Cardiac fibroblast (primary cell): ENCODE measurements around the gene ZNF488.

Experiments
- DNase-seq, 2 donors: peaks; one replicate each; pipeline versions ENCODE4 v3.0.0 to v3.0.0-alpha.2; 2010; ENCODE audit warnings: low read depth in 2 of 2
- H3K4me3 ChIP-seq, 2 donors: replicated peaks in 1 of 2; 1 replicate in 1 of 2; 2 replicates in 1 of 2; pipeline ENCODE4 v1.5.1; 2011; ENCODE audit warnings: low read depth in 2 of 2, low read length in 2 of 2, mild to moderate bottlenecking in 2 of 2, moderate library complexity in 1 of 2
- TF ChIP-seq, protein P1 (sequence below): IDR thresholded peaks from one replicate; pipeline ENCODE4 v1.5.1; 2011; ENCODE audit warnings: low read depth, mild to moderate bottlenecking, low read length, inconsistent platforms

Gene ZNF488

DNA sequence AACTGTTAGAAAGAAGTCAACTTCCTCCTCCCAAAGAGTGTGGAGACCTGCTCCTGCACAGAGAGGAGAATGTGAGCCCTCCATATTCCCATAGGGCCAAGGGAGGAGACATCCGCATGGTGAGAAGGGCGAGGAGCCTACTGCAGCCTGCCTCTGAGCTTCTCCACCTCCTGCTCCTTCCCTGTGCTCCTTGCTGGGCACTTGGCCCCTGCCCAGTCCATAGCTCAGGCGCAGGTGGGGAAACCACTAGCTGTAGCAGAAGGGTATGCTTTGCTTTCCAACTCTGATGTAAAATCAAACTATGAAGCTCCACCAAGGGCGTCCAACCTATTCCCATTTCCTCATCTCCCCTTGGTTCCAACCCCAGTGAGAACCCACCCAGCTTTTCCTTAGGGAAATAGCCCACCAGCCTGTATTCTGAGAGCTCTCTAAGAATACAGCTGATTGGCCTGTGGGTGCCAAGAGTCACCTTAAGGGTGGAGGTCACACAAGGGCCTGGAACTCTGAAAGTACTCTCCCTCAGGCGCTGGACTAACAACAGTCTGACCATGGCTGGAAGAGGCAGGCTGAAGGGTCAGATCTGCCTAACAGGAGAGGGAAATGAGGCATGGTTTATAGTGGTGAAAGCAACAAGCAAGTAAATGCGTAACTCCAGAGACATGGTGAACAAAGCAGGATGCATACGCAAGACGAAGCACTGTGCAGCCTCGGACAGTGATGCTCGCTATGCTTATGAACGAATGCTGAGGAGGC lies 13.9 kb downstream of the ZNF488 start:
- no peak overlapping the region for H3K4me3 ChIP-seq
- TF ChIP-seq, protein P1, sequence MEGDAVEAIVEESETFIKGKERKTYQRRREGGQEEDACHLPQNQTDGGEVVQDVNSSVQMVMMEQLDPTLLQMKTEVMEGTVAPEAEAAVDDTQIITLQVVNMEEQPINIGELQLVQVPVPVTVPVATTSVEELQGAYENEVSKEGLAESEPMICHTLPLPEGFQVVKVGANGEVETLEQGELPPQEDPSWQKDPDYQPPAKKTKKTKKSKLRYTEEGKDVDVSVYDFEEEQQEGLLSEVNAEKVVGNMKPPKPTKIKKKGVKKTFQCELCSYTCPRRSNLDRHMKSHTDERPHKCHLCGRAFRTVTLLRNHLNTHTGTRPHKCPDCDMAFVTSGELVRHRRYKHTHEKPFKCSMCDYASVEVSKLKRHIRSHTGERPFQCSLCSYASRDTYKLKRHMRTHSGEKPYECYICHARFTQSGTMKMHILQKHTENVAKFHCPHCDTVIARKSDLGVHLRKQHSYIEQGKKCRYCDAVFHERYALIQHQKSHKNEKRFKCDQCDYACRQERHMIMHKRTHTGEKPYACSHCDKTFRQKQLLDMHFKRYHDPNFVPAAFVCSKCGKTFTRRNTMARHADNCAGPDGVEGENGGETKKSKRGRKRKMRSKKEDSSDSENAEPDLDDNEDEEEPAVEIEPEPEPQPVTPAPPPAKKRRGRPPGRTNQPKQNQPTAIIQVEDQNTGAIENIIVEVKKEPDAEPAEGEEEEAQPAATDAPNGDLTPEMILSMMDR = no peak
- no peak for DNase-seq

DNA sequence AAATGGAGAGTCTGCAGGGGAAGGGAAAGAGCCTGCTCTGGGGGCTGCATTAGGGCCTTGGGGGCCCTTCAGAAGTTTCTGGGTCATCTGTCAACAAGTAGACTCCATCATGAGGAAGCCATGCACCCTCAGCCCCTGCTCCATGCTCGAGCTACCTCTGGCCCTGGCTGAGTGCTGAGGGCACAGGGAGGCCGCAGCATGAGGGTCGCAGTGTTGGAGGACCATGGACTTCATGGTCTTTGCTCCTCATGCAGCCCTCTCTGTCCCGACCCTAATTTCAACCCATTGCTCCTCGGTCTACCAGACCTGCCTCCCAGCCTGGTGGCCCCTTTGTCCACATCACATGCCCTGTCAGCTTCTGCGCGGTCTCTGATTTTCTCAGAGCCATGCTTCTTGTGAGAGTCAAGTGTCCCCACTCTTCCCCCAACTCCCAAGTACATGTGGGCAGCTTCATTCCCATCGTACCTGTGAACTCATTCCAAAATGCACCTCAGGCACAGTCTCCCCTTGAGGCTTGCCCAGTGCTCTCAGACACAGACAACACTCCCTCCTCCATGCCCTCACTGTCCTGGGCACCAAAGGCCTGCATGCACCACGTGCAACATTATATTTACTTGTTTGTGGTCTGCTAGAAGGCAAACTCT lies 14.7 kb downstream of the ZNF488 start:
- no peak for DNase-seq
- TF ChIP-seq, protein P1 = no peak
- H3K4me3 ChIP-seq = no peak overlapping the region

DNA sequence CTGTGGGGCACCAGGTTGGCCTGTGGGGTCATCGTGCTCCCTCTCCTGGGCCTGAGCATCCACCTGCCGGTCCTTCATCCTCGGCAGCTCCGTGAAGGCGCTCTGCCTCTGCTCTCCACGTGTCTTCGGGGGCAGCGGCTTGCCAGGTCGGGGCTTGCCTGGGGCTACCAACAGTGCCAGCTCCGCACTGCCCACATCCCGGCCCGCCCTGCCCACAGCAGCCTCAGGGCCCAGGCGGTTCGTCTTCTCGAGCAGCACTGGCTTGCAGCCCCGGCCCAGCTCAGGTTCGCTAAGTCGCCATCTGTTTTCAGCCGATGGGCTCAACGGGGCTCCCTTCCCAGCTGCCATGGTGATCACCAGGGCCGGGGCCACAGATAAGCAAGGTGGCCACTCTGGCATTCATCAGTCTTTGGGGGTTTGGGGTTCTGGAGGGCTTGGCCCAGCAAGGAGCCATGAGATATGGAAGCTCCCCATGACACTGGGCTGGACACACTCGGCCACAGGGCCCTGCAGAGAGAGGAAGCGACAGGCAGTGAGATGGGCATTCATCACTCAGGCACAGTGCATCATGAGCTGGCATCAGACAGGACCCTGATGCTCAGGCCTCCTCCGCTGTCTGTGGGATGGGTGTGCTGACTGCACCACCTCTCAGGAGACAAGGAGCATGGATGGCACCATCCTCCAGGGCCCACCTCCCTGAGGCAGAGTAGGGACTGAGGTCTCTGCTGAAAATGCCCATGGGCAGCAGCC lies 15.5 kb downstream of the ZNF488 start:
- TF ChIP-seq, protein P1 = no peak
- H3K4me3 ChIP-seq = no peak overlapping the region

DNA sequence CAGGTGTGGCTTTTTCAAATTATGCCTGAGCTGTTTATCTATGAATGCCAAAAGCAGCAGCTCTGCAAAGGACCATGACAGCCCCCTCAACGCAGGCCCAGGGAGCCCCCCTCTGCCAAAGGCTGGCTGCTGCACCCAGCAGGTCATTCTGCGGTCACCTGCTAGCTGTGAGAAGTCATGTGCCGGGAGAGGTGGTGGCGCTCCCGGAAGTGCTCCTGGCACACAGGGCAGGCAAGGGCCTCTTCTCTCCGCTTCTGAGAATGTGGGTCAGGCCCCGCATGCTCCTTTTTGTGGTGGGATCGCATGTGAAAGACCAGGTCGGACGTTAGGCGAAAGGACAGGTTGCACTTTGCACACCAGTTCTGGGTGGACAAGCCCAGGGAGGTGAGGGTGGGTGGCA lies 16.4 kb downstream of the ZNF488 start:
- TF ChIP-seq, protein P1 = no peak
- DNase-seq = no peak
- H3K4me3 ChIP-seq = no peak overlapping the region

More for the DNA sequence above, 15.5 kb downstream of the ZNF488 start:
- no peak for DNase-seq

DNA sequence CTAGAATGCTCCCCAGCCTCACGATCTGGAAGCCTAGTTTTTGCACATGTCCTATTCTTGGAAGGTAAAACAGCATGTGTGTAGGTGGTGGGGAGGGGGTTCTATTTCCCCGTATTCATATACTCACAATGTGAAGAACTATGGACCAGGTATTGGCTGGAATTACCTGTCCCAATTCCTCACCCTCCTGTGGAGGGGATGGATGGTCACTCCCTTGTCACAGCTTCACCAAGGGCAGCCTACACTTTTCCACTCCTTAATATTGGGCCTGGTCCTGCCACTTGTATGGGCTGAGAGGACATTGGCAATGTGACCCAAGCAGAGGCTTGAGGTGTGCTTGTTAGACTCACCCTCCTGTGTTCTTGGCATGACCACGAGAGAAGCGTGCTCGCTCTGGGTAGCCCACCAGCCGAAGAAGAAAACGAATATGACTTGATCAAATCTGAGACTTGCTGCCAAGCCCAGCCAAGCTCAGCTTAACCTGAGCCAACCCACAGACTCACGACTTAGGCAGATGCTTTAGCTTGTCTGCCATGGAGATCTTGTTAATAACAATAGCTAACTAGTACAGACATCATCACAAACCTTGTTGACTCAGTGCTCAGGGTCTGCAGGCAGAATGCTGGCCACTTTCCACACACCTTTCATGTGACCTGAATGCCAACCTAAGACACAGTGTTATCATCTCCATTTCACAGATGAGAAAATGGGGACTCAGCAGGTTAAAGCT lies 17.2 kb downstream of the ZNF488 start:
- DNase-seq = no peak
- TF ChIP-seq, protein P1 = no peak

DNA sequence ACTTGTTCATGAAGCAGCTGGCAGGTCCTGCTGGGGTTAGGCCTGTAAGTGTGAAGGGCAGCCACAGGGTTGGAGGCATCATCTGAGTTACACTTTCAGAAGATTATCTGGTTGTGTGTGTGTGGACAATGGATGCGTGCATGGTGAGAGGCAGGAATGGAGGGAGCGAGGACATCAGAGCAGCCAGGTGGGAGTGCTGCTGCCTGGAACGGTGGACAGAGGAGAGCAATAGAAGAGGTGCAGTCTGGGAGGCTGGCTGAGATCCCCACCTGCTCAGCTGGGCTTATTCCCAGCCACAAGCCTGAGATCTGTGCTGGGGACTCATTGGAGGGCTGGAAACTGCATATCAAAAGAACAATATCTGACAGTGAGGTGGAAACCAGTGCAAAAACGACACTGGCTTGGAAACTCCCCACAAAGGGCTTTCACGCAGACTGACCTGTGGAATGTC lies 17.9 kb downstream of the ZNF488 start:
- TF ChIP-seq, protein P1 = no peak
- DNase-seq = no peak
- H3K4me3 ChIP-seq = no peak overlapping the region

More for the DNA sequence above, 17.2 kb downstream of the ZNF488 start:
- no peak overlapping the region for H3K4me3 ChIP-seq
